ENCODE measurements around the gene ASPRV1.
"Not testable (repeated sequence)": the region's sequence is repeated elsewhere in the genome, so short reads cannot be mapped to it uniquely, and the experiment has no call there.

ASPRV1 gene

GRCh38 chr2:69969126-69969983 lies 7.9 kb upstream of the ASPRV1 start:
- intact Hi-C loops (cut with DNase I) = no loop called here
- peak in 1 of 42 donors; percentile 19 for DNase-seq

GRCh38 chr2:69968609-69969008 lies 7.2 kb upstream of the ASPRV1 start:
- intact Hi-C loops (cut with DNase I) = no loop called here
- DNase-seq = no peak

- no peak for DNase-seq
- intact Hi-C loops (cut with DNase I) = no loop called here
These were observed 5.1 kb upstream of the ASPRV1 start for GRCh38 chr2:69966496-69966895.

GRCh38 chr2:69965756-69966445 lies 4.5 kb upstream of the ASPRV1 start:
- intact Hi-C loops (cut with DNase I) = no loop called here
- DNase-seq = peak in 1 of 42 donors; percentile 3

GRCh38 chr2:69964353-69964841 lies 3.0 kb upstream of the ASPRV1 start:
- intact Hi-C loops (cut with DNase I) = no loop called here

GRCh38 chr2:69962986-69963730 lies 1.7 kb upstream of the ASPRV1 start:
- DNase-seq = no peak
- intact Hi-C loops (cut with DNase I) = no loop called here

More at GRCh38 chr2:69964353-69964841, 3.0 kb upstream of the ASPRV1 start:
- no peak for DNase-seq

- DNase-seq = peak in 1 of 42 donors; percentile 27
- intact Hi-C loops (cut with DNase I) = no loop called here
These were observed 610 bp downstream of the ASPRV1 start for GRCh38 chr2:69960821-69961220.

GRCh38 chr2:69959425-69959824 lies 2.0 kb downstream of the ASPRV1 start:
- DNase-seq = peak in 1 of 42 donors; percentile 1
- intact Hi-C loops (cut with DNase I) = no loop called here

- intact Hi-C loops (cut with DNase I) = no loop called here
These were observed 3.0 kb downstream of the ASPRV1 start for GRCh38 chr2:69958480-69958879.

GRCh38 chr2:69957965-69958364 lies 3.5 kb downstream of the ASPRV1 start:
- peak in 1 of 42 donors; percentile 19 for DNase-seq
- intact Hi-C loops (cut with DNase I) = no loop called here

More at GRCh38 chr2:69958480-69958879, 3.0 kb downstream of the ASPRV1 start:
- peak in 1 of 42 donors; percentile 11 for DNase-seq

GRCh38 chr2:69956475-69956979 lies 4.9 kb downstream of the ASPRV1 start:
- intact Hi-C loops (cut with DNase I) = no loop called here
- DNase-seq = no peak

- intact Hi-C loops (cut with DNase I) = no loop called here
- DNase-seq = peak in 2 of 42 donors; percentile 2 to 24
These were observed 6.4 kb downstream of the ASPRV1 start for GRCh38 chr2:69955029-69955428.

- intact Hi-C loops (cut with DNase I) = no loop called here
- peak in 1 of 42 donors; percentile 5 for DNase-seq
These were observed 7.3 kb downstream of the ASPRV1 start for GRCh38 chr2:69954084-69954483.

- peak in 2 of 42 donors; percentile 3 to 20 for DNase-seq
- intact Hi-C loops (cut with DNase I) = no loop called here
These were observed 8.9 kb downstream of the ASPRV1 start for GRCh38 chr2:69952336-69953115.

- DNase-seq = peak in 2 of 42 donors; percentile 12 to 34
- intact Hi-C loops (cut with DNase I) = not testable (repeated sequence)
These were observed 10.8 kb downstream of the ASPRV1 start for GRCh38 chr2:69950671-69951070.

GRCh38 chr2:69950241-69950640 lies 11.2 kb downstream of the ASPRV1 start:
- DNase-seq = no peak
- intact Hi-C loops (cut with DNase I) = no loop called here

GRCh38 chr2:69948963-69949645 lies 12.3 kb downstream of the ASPRV1 start:
- DNase-seq = peak in 2 of 42 donors; percentile 25 to 31
- intact Hi-C loops (cut with DNase I) = no loop called here
